SK-N-SH treated with all-trans-retinoic acid at 6 μM for 48 hours (cell line): ENCODE results near the gene ABCA3.

Experiments used
- ARNTL ChIP-seq: fragments of 450-650 bp; formaldehyde crosslinking; IDR thresholded peaks from 2 replicates; pipeline ENCODE4 v1.5.0; 2020; ENCODE audit warnings: low read depth, mild to moderate bottlenecking, moderate library complexity, borderline replicate concordance
- GLIS3 ChIP-seq: fragments of 250-450 bp; sonication (Bioruptor Pico); IDR thresholded peaks from 2 replicates; pipeline ENCODE4 v1.5.0; 2020; ENCODE audit warnings: mild to moderate bottlenecking, moderate library complexity
- ISL1 ChIP-seq: fragments of 250-450 bp; sonication (Bioruptor Pico); IDR thresholded peaks from 2 replicates; pipeline ENCODE4 v2.1.2; 2022; ENCODE audit warnings: mild to moderate bottlenecking, moderate library complexity
- OSR1 ChIP-seq: fragments of 250-450 bp; sonication (Bioruptor Pico); IDR thresholded peaks from 2 replicates; pipeline ENCODE4 v1.8.0; 2022; ENCODE audit warnings: moderate library complexity, mild to moderate bottlenecking, inconsistent platforms
- PATZ1 ChIP-seq: fragments of 250-450 bp; sonication (Bioruptor Pico); IDR thresholded peaks from 2 replicates; pipeline ENCODE4 v1.8.0; 2020; ENCODE audit warnings: mild to moderate bottlenecking, moderate library complexity, borderline replicate concordance
- RARB ChIP-seq: fragments of 250-450 bp; sonication (Bioruptor Pico); IDR thresholded peaks from 2 replicates; pipeline ENCODE4 v1.8.0; 2021; ENCODE audit warnings: mild to moderate bottlenecking, moderate library complexity
- SNAI2 ChIP-seq: fragments of 250-450 bp; sonication (Bioruptor Pico); IDR thresholded peaks from 2 replicates; pipeline ENCODE4 v1.5.0; 2020; ENCODE audit warnings: mild to moderate bottlenecking, moderate library complexity
- ZC3H10 ChIP-seq: fragments of 250-450 bp; sonication (Bioruptor Pico); IDR thresholded peaks from 2 replicates; pipeline ENCODE4 v1.5.1; 2021; ENCODE audit warnings: mild to moderate bottlenecking, moderate library complexity
- ZFP30 ChIP-seq: fragments of 450-650 bp; formaldehyde crosslinking; IDR thresholded peaks from 2 replicates; pipeline ENCODE4 v1.5.0; 2022; ENCODE audit warnings: mild to moderate bottlenecking, moderate library complexity
- ZNF70 ChIP-seq: fragments of 450-650 bp; formaldehyde crosslinking; IDR thresholded peaks from 2 replicates; pipeline ENCODE4 v1.5.0; 2020; ENCODE audit warnings: mild to moderate bottlenecking, moderate library complexity
- ZNF8 ChIP-seq: fragments of 450-650 bp; formaldehyde crosslinking; IDR thresholded peaks from 2 replicates; pipeline ENCODE4 v1.5.0; 2020; ENCODE audit warnings: mild to moderate bottlenecking, moderate library complexity
- TF ChIP-seq, protein P1 (sequence below): fragments of 250-450 bp; sonication (Bioruptor Pico); IDR thresholded peaks from 2 replicates; pipeline ENCODE4 v1.5.1; 2020; ENCODE audit warnings: low read depth, mild to moderate bottlenecking, moderate library complexity

- TF ChIP-seq OSR1 (no peak), ARNTL (CRISPR knock-in tag) (no peak), RARB (CRISPR knock-in tag) (no peak), ZC3H10 (CRISPR knock-in tag) (no peak), ZFP30 (no peak), ISL1 (CRISPR knock-in tag) (no peak), PATZ1 (CRISPR knock-in tag) (no peak), SNAI2 (CRISPR knock-in tag) (no peak), ZNF8 (no peak), ZNF70 (CRISPR knock-in tag) (no peak), GLIS3 (CRISPR knock-in tag) (no peak)
- TF ChIP-seq, protein P1, sequence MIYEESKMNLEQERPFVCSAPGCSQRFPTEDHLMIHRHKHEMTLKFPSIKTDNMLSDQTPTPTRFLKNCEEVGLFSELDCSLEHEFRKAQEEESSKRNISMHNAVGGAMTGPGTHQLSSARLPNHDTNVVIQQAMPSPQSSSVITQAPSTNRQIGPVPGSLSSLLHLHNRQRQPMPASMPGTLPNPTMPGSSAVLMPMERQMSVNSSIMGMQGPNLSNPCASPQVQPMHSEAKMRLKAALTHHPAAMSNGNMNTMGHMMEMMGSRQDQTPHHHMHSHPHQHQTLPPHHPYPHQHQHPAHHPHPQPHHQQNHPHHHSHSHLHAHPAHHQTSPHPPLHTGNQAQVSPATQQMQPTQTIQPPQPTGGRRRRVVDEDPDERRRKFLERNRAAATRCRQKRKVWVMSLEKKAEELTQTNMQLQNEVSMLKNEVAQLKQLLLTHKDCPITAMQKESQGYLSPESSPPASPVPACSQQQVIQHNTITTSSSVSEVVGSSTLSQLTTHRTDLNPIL = no peak
Measured at GRCh38 chr16:2366660-2367309, 26.3 kb upstream of the ABCA3 start.
